COR-L47 (cell line): ENCODE measurements around the gene ASAH2.
"Not testable (repeated sequence)": the region's sequence is repeated elsewhere in the genome, so short reads cannot be mapped to it uniquely, and the experiment has no call there.

Experiments
- DNase-seq: peaks from one replicate; lab custom pipeline; 2025; lab: John Stamatoyannopoulos, UW

The ASAH2 gene

GRCh38 chr10:50254479-50254878 lies 3.2 kb upstream of the ASAH2 start:
- no peak for DNase-seq

- no peak for DNase-seq
Observed at GRCh38 chr10:50250096-50250854, 1.0 kb downstream of the ASAH2 start.

GRCh38 chr10:50248598-50248997 lies 2.7 kb downstream of the ASAH2 start:
- no peak for DNase-seq

GRCh38 chr10:50248062-50248461 lies 3.3 kb downstream of the ASAH2 start:
- DNase-seq = no peak

GRCh38 chr10:50244201-50244600 lies 7.1 kb downstream of the ASAH2 start:
- no peak for DNase-seq

- DNase-seq = no peak
Observed at GRCh38 chr10:50242777-50243176, 8.5 kb downstream of the ASAH2 start.

GRCh38 chr10:50241478-50241877 lies 9.8 kb downstream of the ASAH2 start:
- not testable (repeated sequence) for DNase-seq

- no peak for DNase-seq
Observed at GRCh38 chr10:50234486-50234885, 16.8 kb downstream of the ASAH2 start.

- DNase-seq = no peak
Observed at GRCh38 chr10:50232261-50232639, 19.1 kb downstream of the ASAH2 start.

GRCh38 chr10:50231515-50232260 lies 19.6 kb downstream of the ASAH2 start:
- DNase-seq = no peak

- DNase-seq = no peak
Observed at GRCh38 chr10:50229460-50229859, 21.9 kb downstream of the ASAH2 start.

GRCh38 chr10:50228672-50229071 lies 22.6 kb downstream of the ASAH2 start:
- DNase-seq = no peak

GRCh38 chr10:50226610-50227009 lies 24.7 kb downstream of the ASAH2 start:
- no peak for DNase-seq

- DNase-seq = no peak
Observed at GRCh38 chr10:50224330-50224952, 26.9 kb downstream of the ASAH2 start.

GRCh38 chr10:50222199-50222598 lies 29.1 kb downstream of the ASAH2 start:
- DNase-seq = no peak

- no peak for DNase-seq
Observed at GRCh38 chr10:50221470-50221869, 29.8 kb downstream of the ASAH2 start.

- no peak for DNase-seq
Observed at GRCh38 chr10:50219646-50220045, 31.7 kb downstream of the ASAH2 start.

- no peak for DNase-seq
Observed at GRCh38 chr10:50219200-50219599, 32.1 kb downstream of the ASAH2 start.

GRCh38 chr10:50216894-50217293 lies 34.4 kb downstream of the ASAH2 start:
- DNase-seq = no peak

GRCh38 chr10:50216418-50216817 lies 34.9 kb downstream of the ASAH2 start:
- DNase-seq = no peak

GRCh38 chr10:50211670-50212069 lies 39.6 kb downstream of the ASAH2 start:
- no peak for DNase-seq

- no peak for DNase-seq
Observed at GRCh38 chr10:50210876-50211275, 40.4 kb downstream of the ASAH2 start.
